CD14-positive monocyte (primary cell): ENCODE measurements around the gene BCL2. TPM values are rescaled to one million over a fixed set of nuclear protein-coding genes. Genes with fewer than 3 reads are reported as not detected.
A peak's percentile ranks its signal among the peaks of the same experiment; 100 is the strongest.

Experiments
- DNase-seq, 3 donors: peaks; one replicate each; pipeline ENCODE4 v3.0.0-alpha.2; 2011 to 2022
- H2AFZ ChIP-seq: 2 replicates; pipeline ENCODE4 v1.6.0; 2012; ENCODE audit warnings: mild to moderate bottlenecking, low read depth, low read length, inconsistent platforms; ENCODE audit not compliant: insufficient read depth, poor library complexity, severe bottlenecking
- H3K27ac ChIP-seq, 2 donors: 1 replicate in 1 of 2; 2 replicates in 1 of 2; pipeline ENCODE4 v1.5.1; 2012 to 2013; ENCODE audit warnings: low read length in 2 of 2, control low read depth in 1 of 2, inconsistent platforms in 1 of 2, low read depth in 1 of 2, mild to moderate bottlenecking in 1 of 2
- H3K27me3 ChIP-seq, 2 donors: one replicate each; pipeline versions ENCODE4 v1.6.0 to v1.6.1; 2011 to 2013; ENCODE audit warnings: low read length in 2 of 2; ENCODE audit not compliant: control insufficient read depth in 2 of 2, insufficient read depth in 2 of 2
- H3K36me3 ChIP-seq, 2 donors: replicated peaks in 1 of 2; 1 replicate in 1 of 2; 2 replicates in 1 of 2; pipeline versions ENCODE4 v1.5.1 to v1.6.1; 2012 to 2013; ENCODE audit warnings: low read length in 2 of 2, control low read depth in 1 of 2, inconsistent platforms in 1 of 2, mild to moderate bottlenecking in 1 of 2; ENCODE audit not compliant: insufficient read depth in 2 of 2, control insufficient read depth in 1 of 2
- H3K4me1 ChIP-seq, 2 donors: 1 replicate in 1 of 2; 2 replicates in 1 of 2; pipeline versions ENCODE4 v1.5.1 to v1.6.1; 2012 to 2013; ENCODE audit warnings: low read length in 2 of 2, control low read depth in 1 of 2, inconsistent platforms in 1 of 2, mild to moderate bottlenecking in 1 of 2, moderate library complexity in 1 of 2; ENCODE audit not compliant: insufficient read depth in 2 of 2, control insufficient read depth in 1 of 2
- H3K4me2 ChIP-seq: replicated peaks from 2 replicates; pipeline ENCODE3; 2012; ENCODE audit warnings: low read length, moderate library complexity, mild to moderate bottlenecking; ENCODE audit not compliant: poor library complexity, severe bottlenecking; ENCODE audit errors: extremely low read depth
- H3K4me3 ChIP-seq, 3 experiments: fragments of 200-600 bp in 1 of 3; sonication (generic) in 1 of 3; replicated peaks in 1 of 3; 1 replicate in 2 of 3; 2 replicates in 1 of 3; pipeline ENCODE4 v1.5.1; 2011 to 2013; ENCODE audit warnings: low read length in 3 of 3, mild to moderate bottlenecking in 3 of 3, control low read depth in 2 of 3, low read depth in 2 of 3, inconsistent platforms in 1 of 3, moderate library complexity in 1 of 3
- H3K79me2 ChIP-seq: 2 replicates; pipeline ENCODE4 v1.6.0; 2012; ENCODE audit warnings: mild to moderate bottlenecking, control low read depth, inconsistent platforms, low read length, moderate library complexity; ENCODE audit not compliant: insufficient read depth
- H3K9ac ChIP-seq: 2 replicates; pipeline ENCODE4 v1.6.0; 2017; ENCODE audit warnings: low read length, mild to moderate bottlenecking; ENCODE audit not compliant: insufficient read depth, poor library complexity, severe bottlenecking
- H3K9me3 ChIP-seq, 2 donors: replicated peaks in 1 of 2; 1 replicate in 1 of 2; 2 replicates in 1 of 2; pipeline versions ENCODE4 v1.5.1 to v1.6.1; 2012 to 2013; ENCODE audit warnings: low read length in 2 of 2, control low read depth in 1 of 2; ENCODE audit not compliant: control insufficient read depth in 1 of 2, insufficient read depth in 1 of 2
- H4K20me1 ChIP-seq: 2 replicates; pipeline ENCODE4 v1.6.0; 2012; ENCODE audit warnings: mild to moderate bottlenecking, low read length, control low read depth, moderate library complexity; ENCODE audit not compliant: insufficient read depth
- H3K27ac Mint-ChIP-seq, 7 donors: one replicate each; pipeline ENCODE4 v1.8.0; 2020; ENCODE audit warnings: mild to moderate bottlenecking in 7 of 7, mixed read lengths in 7 of 7, moderate library complexity in 6 of 7, inconsistent platforms in 2 of 7
- H3K27me3 Mint-ChIP-seq, 3 donors: one replicate each; pipeline ENCODE4 v1.8.0; 2021 to 2022; ENCODE audit warnings: low read depth in 3 of 3, mild to moderate bottlenecking in 3 of 3, mixed read lengths in 3 of 3, moderate library complexity in 3 of 3, inconsistent platforms in 1 of 3
- H3K36me3 Mint-ChIP-seq, 2 donors: one replicate each; pipeline ENCODE4 v1.8.0; 2020; ENCODE audit warnings: mixed read lengths in 2 of 2, inconsistent platforms in 1 of 2, mild to moderate bottlenecking in 1 of 2
- H3K4me1 Mint-ChIP-seq: one replicate; pipeline ENCODE4 v1.8.0; 2020; ENCODE audit warnings: mild to moderate bottlenecking, mixed read lengths
- H3K4me3 Mint-ChIP-seq, 2 donors: one replicate each; pipeline ENCODE4 v1.8.0; 2020; ENCODE audit warnings: mild to moderate bottlenecking in 2 of 2, mixed read lengths in 2 of 2, moderate library complexity in 1 of 2
- H3K9me3 Mint-ChIP-seq, 7 donors: one replicate each; pipeline ENCODE4 v1.8.0; 2020 to 2022; ENCODE audit warnings: mixed read lengths in 7 of 7, mild to moderate bottlenecking in 6 of 7, moderate library complexity in 6 of 7, inconsistent platforms in 2 of 7
- WGBS: methylation state at CpG from one replicate; pipeline ENCODE4 v1.1.5; 2013; ENCODE audit warnings: missing lambda C conversion rate; ENCODE audit not compliant: insufficient coverage; 5-methylcytosine and 5-hydroxymethylcytosine counted together
- intact Hi-C, 2 donors: fragments of 100-400 bp; cut with micrococcal nuclease; formaldehyde crosslinking; loops; one replicate each; pipeline versions ENCODE4 v1.15.0 to v1.15.1; 2023
- polyA plus RNA-seq, 3 donors: library from polyadenylated mRNA; depleted of rRNA in 1 of 3; unstranded in 2 of 3; stranded (reverse) in 1 of 3; fragments of 300-500 nt in 2 of 3; fragments of >200 nt in 1 of 3; fragmentation: Illumina TruSeq in 2 of 3; gene quantifications; 1 replicate in 2 of 3; 2 replicates in 1 of 3; pipeline ENCODE4 v1.2.3, GENCODE V29; 2012 to 2021
- TF ChIP-seq, protein P1 (sequence below): fragments of 200-600 bp; IDR thresholded peaks from one replicate; pipeline ENCODE4 v1.8.0; 2022; ENCODE audit warnings: antibody characterized with exemption, mild to moderate bottlenecking

The BCL2 gene
- polyA plus RNA-seq, 3 donors, result 0.58 to 2.5 (median 1.1) TPM

DNA sequence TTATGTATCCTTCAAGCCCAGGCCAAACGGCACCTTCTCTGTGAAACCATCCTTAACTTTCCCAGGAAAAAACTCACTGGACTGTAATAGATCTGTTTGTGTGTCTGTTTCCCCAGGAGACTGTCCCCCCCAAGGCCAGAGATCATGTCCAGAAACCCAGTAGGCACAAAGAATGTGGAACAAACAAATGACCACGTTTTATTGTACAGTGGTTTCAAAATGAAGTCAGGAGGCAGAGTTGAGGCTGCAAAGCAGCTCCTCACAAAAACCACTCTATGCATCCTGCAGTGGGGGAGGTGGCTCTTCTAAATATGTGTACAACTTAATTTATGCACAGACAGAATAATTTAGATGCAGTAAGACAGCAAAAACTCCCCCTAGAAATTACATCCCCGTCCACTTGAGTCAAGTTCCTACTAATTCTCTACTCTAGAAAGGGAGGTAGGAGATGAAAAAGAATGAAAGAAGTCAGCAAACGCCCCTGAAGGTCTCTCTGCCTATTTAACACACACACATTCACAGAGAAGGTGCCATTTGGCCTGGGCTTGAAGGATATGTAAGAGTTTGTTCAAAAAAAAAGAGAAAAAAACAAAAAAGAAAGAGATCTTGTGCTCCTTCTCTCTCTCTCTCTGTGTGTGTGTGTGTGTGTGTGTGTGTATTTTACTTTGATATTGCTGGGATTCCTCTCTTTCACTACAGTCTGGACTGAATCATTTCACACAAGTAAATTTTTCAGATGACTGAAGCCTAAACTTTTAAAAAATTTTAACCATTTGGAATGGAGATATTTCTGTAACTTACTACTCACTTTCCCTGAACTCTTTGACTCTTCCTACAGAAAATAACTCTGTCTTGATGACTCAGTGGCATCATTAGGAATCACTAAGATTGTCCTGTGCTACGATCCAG lies 19.5 kb downstream of the BCL2 start:
- WGBS, result 100% methylated on average over 1 of the region's 5 CpGs
- Mint-ChIP-seq H3K4me1 (peaks cover 38% of the 10 kb centered on the region), H3K27me3 (peaks cover 0 to 1% (median 0%) of the 10 kb centered on the region in 3 donors), H3K9me3 (no peaks in the 10 kb centered on the region), H3K36me3 (peaks cover 12 to 20% of the 10 kb centered on the region in 2 donors), H3K4me3 (no peak overlapping the region), H3K27ac (peak overlapping the region in 4 of 7 donors; percentile 7 to 84 (median 51))
- intact Hi-C loops, result loop anchor here (5.0 to 10.0 kb wide), 2 partner anchors 55 to 63 kb away; no protein-coding TSS in a partner anchor
- Histone ChIP-seq H3K9ac (no peak overlapping the region), H3K27ac (no peak overlapping the region), H3K79me2 (peaks cover 64% of the 10 kb centered on the region), H2AFZ (no peak overlapping the region), H3K9me3 (no peaks in the 10 kb centered on the region), H3K4me3 (no peak overlapping the region), H3K4me2 (no peak overlapping the region), H3K27me3 (no peaks in the 10 kb centered on the region), H3K36me3 (no peaks in the 10 kb centered on the region), H3K4me1 (peaks cover 29 to 33% of the 10 kb centered on the region in 2 donors), H4K20me1 (no peaks in the 10 kb centered on the region)
- TF ChIP-seq, protein P1, sequence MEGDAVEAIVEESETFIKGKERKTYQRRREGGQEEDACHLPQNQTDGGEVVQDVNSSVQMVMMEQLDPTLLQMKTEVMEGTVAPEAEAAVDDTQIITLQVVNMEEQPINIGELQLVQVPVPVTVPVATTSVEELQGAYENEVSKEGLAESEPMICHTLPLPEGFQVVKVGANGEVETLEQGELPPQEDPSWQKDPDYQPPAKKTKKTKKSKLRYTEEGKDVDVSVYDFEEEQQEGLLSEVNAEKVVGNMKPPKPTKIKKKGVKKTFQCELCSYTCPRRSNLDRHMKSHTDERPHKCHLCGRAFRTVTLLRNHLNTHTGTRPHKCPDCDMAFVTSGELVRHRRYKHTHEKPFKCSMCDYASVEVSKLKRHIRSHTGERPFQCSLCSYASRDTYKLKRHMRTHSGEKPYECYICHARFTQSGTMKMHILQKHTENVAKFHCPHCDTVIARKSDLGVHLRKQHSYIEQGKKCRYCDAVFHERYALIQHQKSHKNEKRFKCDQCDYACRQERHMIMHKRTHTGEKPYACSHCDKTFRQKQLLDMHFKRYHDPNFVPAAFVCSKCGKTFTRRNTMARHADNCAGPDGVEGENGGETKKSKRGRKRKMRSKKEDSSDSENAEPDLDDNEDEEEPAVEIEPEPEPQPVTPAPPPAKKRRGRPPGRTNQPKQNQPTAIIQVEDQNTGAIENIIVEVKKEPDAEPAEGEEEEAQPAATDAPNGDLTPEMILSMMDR, result no peak
- no peak for DNase-seq

DNA sequence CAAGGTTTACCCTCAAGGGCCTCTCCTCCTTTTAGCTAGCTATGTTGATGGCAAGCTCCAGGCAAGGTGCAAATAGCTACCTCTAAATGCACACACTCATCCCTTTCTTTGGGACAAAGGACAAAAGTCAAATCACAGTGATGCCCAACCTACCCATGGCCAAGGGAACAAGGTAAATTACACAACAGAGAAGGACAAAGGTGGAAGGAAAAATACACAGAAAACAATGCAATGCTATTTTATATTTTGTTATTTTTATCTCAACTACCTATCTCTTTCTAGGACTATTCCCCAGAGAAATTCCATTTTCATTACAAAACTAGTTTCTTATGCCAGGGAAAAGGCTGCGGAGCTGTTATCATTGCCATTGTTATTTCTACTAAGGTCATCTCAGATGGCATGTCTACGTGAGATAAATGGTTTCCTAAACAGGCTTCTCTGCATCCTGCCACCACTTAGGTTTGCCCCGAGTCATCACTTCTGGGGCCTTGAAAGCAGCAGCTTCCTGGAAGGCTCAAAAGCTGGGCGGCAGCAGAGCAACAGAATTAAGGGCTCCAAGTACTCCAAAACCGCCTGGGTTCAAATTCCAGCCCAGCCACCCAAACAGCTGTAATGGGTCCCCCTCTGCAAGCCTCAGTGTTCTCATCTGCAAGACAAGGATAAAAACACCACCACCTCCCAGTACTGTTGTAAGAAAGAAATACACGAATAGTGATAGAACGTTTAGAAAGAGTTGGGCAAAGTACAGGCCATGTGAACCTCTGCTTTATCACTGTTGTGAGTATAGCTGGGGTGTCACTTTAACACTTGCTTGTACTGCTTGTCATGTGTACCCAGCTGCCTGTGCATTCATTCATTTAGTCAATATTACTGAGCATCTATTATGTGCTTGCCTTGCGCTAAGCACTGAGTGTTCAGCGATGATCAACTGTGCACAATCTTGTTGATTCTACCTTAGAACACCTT lies 20.9 kb downstream of the BCL2 start:
- DNase-seq, result no peak
- H3K9me3 Mint-ChIP-seq, result no peaks in the 10 kb centered on the region

More for the DNA sequence above, 20.9 kb downstream of the BCL2 start:
- Histone ChIP-seq H3K79me2 (peaks cover 57% of the 10 kb centered on the region), H2AFZ (no peak overlapping the region), H3K27me3 (no peaks in the 10 kb centered on the region), H3K4me1 (peaks cover 23 to 32% of the 10 kb centered on the region in 2 donors), H3K9me3 (no peaks in the 10 kb centered on the region), H3K4me2 (no peak overlapping the region), H3K36me3 (no peaks in the 10 kb centered on the region), H3K4me3 (no peak overlapping the region), H3K9ac (no peak overlapping the region), H4K20me1 (no peaks in the 10 kb centered on the region), H3K27ac (no peak overlapping the region)
- Mint-ChIP-seq H3K4me1 (peaks cover 38% of the 10 kb centered on the region), H3K4me3 (no peak overlapping the region), H3K27me3 (peaks cover 0 to 1% (median 0%) of the 10 kb centered on the region in 3 donors), H3K27ac (peak overlapping the region in 2 of 7 donors; percentile 21 to 24), H3K36me3 (peaks cover 12 to 20% of the 10 kb centered on the region in 2 donors)
- intact Hi-C loops, result loop anchor here in 1 of 2 donors (10.0 kb wide), 1 partner anchor 54 kb away; no protein-coding TSS in a partner anchor
- WGBS, result 93% methylated on average over 3 of the region's 9 CpGs
- TF ChIP-seq, protein P1, result no peak
